Keratinocyte (primary cell): ENCODE results near the gene OR2A7.
"Not testable (repeated sequence)": the region's sequence is repeated elsewhere in the genome, so short reads cannot be mapped to it uniquely, and the experiment has no call there.

Source experiments
- EZH2 ChIP-seq: IDR thresholded peaks from one replicate; pipeline ENCODE4 v1.6.1; 2012; ENCODE audit warnings: inconsistent platforms, mild to moderate bottlenecking, low read length, moderate library complexity
- TF ChIP-seq, protein P1 (sequence below), 3 experiments: IDR thresholded peaks in 1 of 3; conservative IDR thresholded peaks in 1 of 3; optimal IDR thresholded peaks in 1 of 3; 2 replicates in 2 of 3; 3 replicates in 1 of 3; pipeline versions ENCODE3 to v1.5.1; 2011; ENCODE audit warnings: low read length in 3 of 3, mild to moderate bottlenecking in 3 of 3, moderate library complexity in 2 of 3, control low read depth in 1 of 3, inconsistent platforms in 1 of 3; ENCODE audit not compliant: insufficient read depth in 2 of 3; ENCODE audit errors: extremely low read depth in 1 of 3

GRCh38 chr7:144252307-144252706 is 12.3 kb downstream of the OR2A7 start:
- TF ChIP-seq, protein P1, sequence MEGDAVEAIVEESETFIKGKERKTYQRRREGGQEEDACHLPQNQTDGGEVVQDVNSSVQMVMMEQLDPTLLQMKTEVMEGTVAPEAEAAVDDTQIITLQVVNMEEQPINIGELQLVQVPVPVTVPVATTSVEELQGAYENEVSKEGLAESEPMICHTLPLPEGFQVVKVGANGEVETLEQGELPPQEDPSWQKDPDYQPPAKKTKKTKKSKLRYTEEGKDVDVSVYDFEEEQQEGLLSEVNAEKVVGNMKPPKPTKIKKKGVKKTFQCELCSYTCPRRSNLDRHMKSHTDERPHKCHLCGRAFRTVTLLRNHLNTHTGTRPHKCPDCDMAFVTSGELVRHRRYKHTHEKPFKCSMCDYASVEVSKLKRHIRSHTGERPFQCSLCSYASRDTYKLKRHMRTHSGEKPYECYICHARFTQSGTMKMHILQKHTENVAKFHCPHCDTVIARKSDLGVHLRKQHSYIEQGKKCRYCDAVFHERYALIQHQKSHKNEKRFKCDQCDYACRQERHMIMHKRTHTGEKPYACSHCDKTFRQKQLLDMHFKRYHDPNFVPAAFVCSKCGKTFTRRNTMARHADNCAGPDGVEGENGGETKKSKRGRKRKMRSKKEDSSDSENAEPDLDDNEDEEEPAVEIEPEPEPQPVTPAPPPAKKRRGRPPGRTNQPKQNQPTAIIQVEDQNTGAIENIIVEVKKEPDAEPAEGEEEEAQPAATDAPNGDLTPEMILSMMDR (optimal IDR thresholded peaks at IDR 0.05 in 1 of 3, IDR thresholded peaks at IDR 0.05 in 1 of 3, conservative IDR thresholded peaks at IDR 0.05 in 1 of 3; ENCODE audit: extremely low read depth in 1 of 3, insufficient read depth in 2 of 3, low read length in 3 of 3), result not testable (repeated sequence)
- not testable (repeated sequence) for TF ChIP-seq EZH2
